Sigmoid colon (tissue), 4 donors: Measurements from ENCODE around the gene PRKN.

Source experiments
- CTCF ChIP-seq, 4 experiments: fragments of 450-650 bp in 3 of 4; fragments of 200-600 bp in 1 of 4; IDR thresholded peaks; one replicate each; pipeline ENCODE4 v1.5.1; 2016 to 2019; ENCODE audit warnings: antibody characterized with exemption in 4 of 4, mild to moderate bottlenecking in 3 of 4, moderate library complexity in 2 of 4
- EP300 ChIP-seq, 4 donors: sonication (generic); formaldehyde crosslinking; IDR thresholded peaks; one replicate each; pipeline ENCODE4 v1.6.1; 2017; ENCODE audit warnings: antibody characterized with exemption in 4 of 4

- TF ChIP-seq CTCF (IDR thresholded peaks at IDR 0.05) (no peak), EP300 (IDR thresholded peaks at IDR 0.05) (no peak)
Observed at GRCh38 chr6:162685586-162685985, 42.0 kb downstream of the PRKN start.
